ENCODE measurements around the gene CIAO2B.
"Not testable (repeated sequence)": the region's sequence is repeated elsewhere in the genome, so short reads cannot be mapped to it uniquely, and the experiment has no call there.

Gene CIAO2B

GRCh38 chr16:66936889-66937554, 2.8 kb upstream of the CIAO2B start:
- no peak for DNase-seq

GRCh38 chr16:66936462-66936861, 2.3 kb upstream of the CIAO2B start:
- DNase-seq: no peak

- DNase-seq: no peak
These were observed 1.3 kb upstream of the CIAO2B start, which contains the start of gene CES2 for GRCh38 chr16:66935314-66936011. Gene CES2, plus strand, starts transcription at chr16:66935516. Its CDS starts 120 bp downstream, at chr16:66935636.

- not testable (repeated sequence) for DNase-seq
These were observed 674 bp upstream of the CIAO2B start for GRCh38 chr16:66934839-66935313.

GRCh38 chr16:66933776-66934137, 445 bp downstream of the CIAO2B start:
- no peak for DNase-seq

- DNase-seq: no peak
These were observed 2.1 kb downstream of the CIAO2B start for GRCh38 chr16:66932076-66932475.

- DNase-seq: no peak
These were observed 2.5 kb downstream of the CIAO2B start for GRCh38 chr16:66931665-66932064.

- no peak for DNase-seq
These were observed 4.0 kb downstream of the CIAO2B start for GRCh38 chr16:66930189-66930588.

- DNase-seq: no peak
These were observed 5.4 kb downstream of the CIAO2B start for GRCh38 chr16:66928702-66929388.

GRCh38 chr16:66927918-66928649, 6.1 kb downstream of the CIAO2B start:
- no peak for DNase-seq

- no peak for DNase-seq
These were observed 7.2 kb downstream of the CIAO2B start for GRCh38 chr16:66926961-66927436.

GRCh38 chr16:66926171-66926947, 7.8 kb downstream of the CIAO2B start:
- no peak for DNase-seq

- no peak for DNase-seq
These were observed 8.8 kb downstream of the CIAO2B start, which contains the start of gene RRAD for GRCh38 chr16:66925322-66925840. Gene RRAD, minus strand, starts transcription at chr16:66925535. Its CDS starts 356 bp downstream, at chr16:66925179.

- peak in 1 of 2 experiments; percentile 38 for DNase-seq
These were observed 9.5 kb downstream of the CIAO2B start for GRCh38 chr16:66924527-66925321.

- no peak for DNase-seq
These were observed 10.3 kb downstream of the CIAO2B start for GRCh38 chr16:66923866-66924265.

GRCh38 chr16:66923247-66923731, 10.9 kb downstream of the CIAO2B start:
- DNase-seq: no peak

GRCh38 chr16:66921729-66922450, 12.3 kb downstream of the CIAO2B start:
- DNase-seq: no peak

- DNase-seq: no peak
These were observed 13.1 kb downstream of the CIAO2B start for GRCh38 chr16:66920924-66921680.

GRCh38 chr16:66920299-66920590, 14.0 kb downstream of the CIAO2B start:
- no peak for DNase-seq

All from NCI-H1930 (cell line).